ENCODE results near the gene BMERB1. TPM values are rescaled to one million over a fixed set of nuclear protein-coding genes. Genes with fewer than 3 reads are reported as not detected.

BMERB1 gene
- total and polyA plus RNA-seq, 2 experiments from 2014 or later, result 17.3 to 28.1 TPM

GRCh38 chr16:15610369-15610871 lies 176.0 kb downstream of the BMERB1 start:
- ATAC-seq, result no peak
- Histone ChIP-seq H3K36me3 (ENCODE audit: insufficient read depth) (peaks cover 30% of the 10 kb centered on the region), H3K4me3 (no peak overlapping the region), H3K27ac (ENCODE audit: low read depth) (no peak overlapping the region), H3K79me2 (replicated peaks; ENCODE audit: insufficient read depth) (no peaks in the 10 kb centered on the region), H3K27me3 (ENCODE audit: insufficient read depth) (no peaks in the 10 kb centered on the region), H3K4me1 (ENCODE audit: insufficient read depth) (no peaks in the 10 kb centered on the region), H3K4me2 (no peak overlapping the region), H2AFZ (no peak overlapping the region), H3F3A (replicated peaks; ENCODE audit: low read depth) (no peaks in the 10 kb centered on the region), H3K9me2 (ENCODE audit: insufficient read depth) (no peaks in the 10 kb centered on the region), H4K20me1 (replicated peaks; ENCODE audit: insufficient read depth) (0 out of 2 replicates have a peak, but pooled peaks cover 4% of the 10 kb centered on the region)
- Mint-ChIP-seq H3K9me3 (no peaks in the 10 kb centered on the region), H3K27me3 (ENCODE audit: insufficient read depth, low read depth, poor library complexity) (peaks cover 8% of the 10 kb centered on the region), H3K36me3 (ENCODE audit: low read depth) (peaks cover 49% of the 10 kb centered on the region), H3K4me1 (peaks cover 6% of the 10 kb centered on the region; the same call in 2 of the 3 replicates), H3K4me3 (no peak overlapping the region), H3K27ac (no peak overlapping the region)
- no peak for DNase-seq (ENCODE audit: low spot score)
- no peak for TF ChIP-seq CTCF (conservative IDR thresholded peaks at IDR 0.05; ENCODE audit: low read depth in 2 of 2)
- TF ChIP-seq EZH2 (IDR thresholded peaks at IDR 0.05; ENCODE audit: low read depth, unreplicated experiment), result no peak

GRCh38 chr16:15611610-15612009 lies 177.2 kb downstream of the BMERB1 start:
- Histone ChIP-seq H3K27me3 (ENCODE audit: insufficient read depth) (no peaks in the 10 kb centered on the region), H3K9me2 (ENCODE audit: insufficient read depth) (no peaks in the 10 kb centered on the region), H2AFZ (no peak overlapping the region), H4K20me1 (replicated peaks; ENCODE audit: insufficient read depth) (0 out of 2 replicates have a peak, but pooled peaks cover 4% of the 10 kb centered on the region), H3K36me3 (ENCODE audit: insufficient read depth) (peaks cover 32% of the 10 kb centered on the region), H3K27ac (ENCODE audit: low read depth) (no peak overlapping the region), H3K4me2 (no peak overlapping the region), H3F3A (replicated peaks; ENCODE audit: low read depth) (no peaks in the 10 kb centered on the region), H3K4me1 (ENCODE audit: insufficient read depth) (no peaks in the 10 kb centered on the region), H3K4me3 (no peak overlapping the region), H3K79me2 (replicated peaks; ENCODE audit: insufficient read depth) (no peaks in the 10 kb centered on the region)
- Mint-ChIP-seq H3K27me3 (ENCODE audit: insufficient read depth, low read depth, poor library complexity) (peaks cover 3% of the 10 kb centered on the region), H3K36me3 (ENCODE audit: low read depth) (peaks cover 54% of the 10 kb centered on the region), H3K4me3 (no peak overlapping the region), H3K9me3 (no peaks in the 10 kb centered on the region), H3K4me1 (no peaks in the 10 kb centered on the region; the same call in 2 of the 3 replicates), H3K27ac (no peak overlapping the region)
- DNase-seq (ENCODE audit: low spot score) (no peak), ATAC-seq (no peak)
- TF ChIP-seq EZH2phosphoT487 (IDR thresholded peaks at IDR 0.05; ENCODE audit: unreplicated experiment) (no peak), NANOG (IDR thresholded peaks at IDR 0.05; ENCODE audit: borderline replicate concordance) (no peak), CTCF (conservative IDR thresholded peaks at IDR 0.05; ENCODE audit: low read depth in 2 of 2) (no peak), ZNF114 (CRISPR knock-in tag; IDR thresholded peaks at IDR 0.05) (no peak), ZNF462 (CRISPR knock-in tag; IDR thresholded peaks at IDR 0.05) (no peak), POLR2AphosphoS5 (IDR thresholded peaks at IDR 0.05; ENCODE audit: low read depth) (no peak)
